Osteocyte (in vitro differentiated cells): ENCODE measurements around the gene KCNN3. TPM values are rescaled to one million over a fixed set of nuclear protein-coding genes. Genes with fewer than 3 reads are reported as not detected.

Experiments
- DNase-seq: peaks from one replicate; pipeline ENCODE4 v3.0.0; 2021; ENCODE audit warnings: mixed read lengths; ENCODE audit not compliant: unreplicated experiment; ENCODE audit errors: extremely low spot score
- H3K27ac Mint-ChIP-seq: one replicate; pipeline ENCODE4 v1.8.0; 2021; ENCODE audit warnings: mild to moderate bottlenecking, mixed read lengths; ENCODE audit not compliant: unreplicated experiment
- H3K27me3 Mint-ChIP-seq: one replicate; pipeline ENCODE4 v1.8.0; 2021; ENCODE audit warnings: mixed read lengths; ENCODE audit not compliant: unreplicated experiment
- H3K36me3 Mint-ChIP-seq: one replicate; pipeline ENCODE4 v1.8.0; 2021; ENCODE audit warnings: mixed read lengths; ENCODE audit not compliant: unreplicated experiment
- H3K4me1 Mint-ChIP-seq: one replicate; pipeline ENCODE4 v1.8.0; 2021; ENCODE audit warnings: mixed read lengths; ENCODE audit not compliant: unreplicated experiment
- H3K4me3 Mint-ChIP-seq: one replicate; pipeline ENCODE4 v1.8.0; 2021; ENCODE audit warnings: mild to moderate bottlenecking, moderate library complexity, mixed read lengths; ENCODE audit not compliant: unreplicated experiment
- H3K9me3 Mint-ChIP-seq: one replicate; pipeline ENCODE4 v1.8.0; 2021; ENCODE audit warnings: mixed read lengths; ENCODE audit not compliant: unreplicated experiment
- total RNA-seq: library from RNA; stranded (reverse); gene quantifications from 2 replicates; pipeline ENCODE4 v1.2.1, GENCODE V29; 2021
- TF ChIP-seq, protein P1 (sequence below): fragments of 200-600 bp; sonication (generic); IDR thresholded peaks from 2 replicates; pipeline ENCODE4 v1.5.0; 2021; ENCODE audit warnings: antibody characterized with exemption, mild to moderate bottlenecking, moderate library complexity

KCNN3 gene
- total RNA-seq, 1 donor from 2014 or later: 0.16 TPM

DNA sequence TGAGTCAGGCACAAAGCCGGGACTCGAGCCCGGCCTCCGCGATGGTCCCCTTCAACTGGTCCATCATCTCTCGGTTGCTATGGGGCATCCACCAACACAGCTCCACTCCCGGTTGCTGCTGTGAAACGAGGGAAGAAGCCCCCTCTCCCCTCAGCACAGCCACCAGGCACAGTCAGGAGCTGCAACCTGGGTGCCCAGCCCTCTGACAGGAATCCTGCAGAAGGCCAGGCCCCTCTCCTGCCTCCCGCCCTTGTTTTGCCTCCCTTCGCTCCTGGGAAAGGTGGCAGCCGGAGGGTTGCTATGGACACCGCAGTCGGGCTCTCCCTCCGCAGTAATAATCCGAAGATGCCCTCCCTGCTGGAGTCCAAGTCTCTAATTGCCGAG is 8.9 kb upstream of the KCNN3 start:
- TF ChIP-seq, protein P1, sequence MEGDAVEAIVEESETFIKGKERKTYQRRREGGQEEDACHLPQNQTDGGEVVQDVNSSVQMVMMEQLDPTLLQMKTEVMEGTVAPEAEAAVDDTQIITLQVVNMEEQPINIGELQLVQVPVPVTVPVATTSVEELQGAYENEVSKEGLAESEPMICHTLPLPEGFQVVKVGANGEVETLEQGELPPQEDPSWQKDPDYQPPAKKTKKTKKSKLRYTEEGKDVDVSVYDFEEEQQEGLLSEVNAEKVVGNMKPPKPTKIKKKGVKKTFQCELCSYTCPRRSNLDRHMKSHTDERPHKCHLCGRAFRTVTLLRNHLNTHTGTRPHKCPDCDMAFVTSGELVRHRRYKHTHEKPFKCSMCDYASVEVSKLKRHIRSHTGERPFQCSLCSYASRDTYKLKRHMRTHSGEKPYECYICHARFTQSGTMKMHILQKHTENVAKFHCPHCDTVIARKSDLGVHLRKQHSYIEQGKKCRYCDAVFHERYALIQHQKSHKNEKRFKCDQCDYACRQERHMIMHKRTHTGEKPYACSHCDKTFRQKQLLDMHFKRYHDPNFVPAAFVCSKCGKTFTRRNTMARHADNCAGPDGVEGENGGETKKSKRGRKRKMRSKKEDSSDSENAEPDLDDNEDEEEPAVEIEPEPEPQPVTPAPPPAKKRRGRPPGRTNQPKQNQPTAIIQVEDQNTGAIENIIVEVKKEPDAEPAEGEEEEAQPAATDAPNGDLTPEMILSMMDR: no peak
- H3K27ac Mint-ChIP-seq: no peak overlapping the region
- DNase-seq: no peak
- H3K9me3 Mint-ChIP-seq: no peaks in the 10 kb centered on the region
- no peaks in the 10 kb centered on the region for H3K4me1 Mint-ChIP-seq
- H3K36me3 Mint-ChIP-seq: no peaks in the 10 kb centered on the region
- H3K27me3 Mint-ChIP-seq: peaks cover 8% of the 10 kb centered on the region
- no peak overlapping the region for H3K4me3 Mint-ChIP-seq

DNA sequence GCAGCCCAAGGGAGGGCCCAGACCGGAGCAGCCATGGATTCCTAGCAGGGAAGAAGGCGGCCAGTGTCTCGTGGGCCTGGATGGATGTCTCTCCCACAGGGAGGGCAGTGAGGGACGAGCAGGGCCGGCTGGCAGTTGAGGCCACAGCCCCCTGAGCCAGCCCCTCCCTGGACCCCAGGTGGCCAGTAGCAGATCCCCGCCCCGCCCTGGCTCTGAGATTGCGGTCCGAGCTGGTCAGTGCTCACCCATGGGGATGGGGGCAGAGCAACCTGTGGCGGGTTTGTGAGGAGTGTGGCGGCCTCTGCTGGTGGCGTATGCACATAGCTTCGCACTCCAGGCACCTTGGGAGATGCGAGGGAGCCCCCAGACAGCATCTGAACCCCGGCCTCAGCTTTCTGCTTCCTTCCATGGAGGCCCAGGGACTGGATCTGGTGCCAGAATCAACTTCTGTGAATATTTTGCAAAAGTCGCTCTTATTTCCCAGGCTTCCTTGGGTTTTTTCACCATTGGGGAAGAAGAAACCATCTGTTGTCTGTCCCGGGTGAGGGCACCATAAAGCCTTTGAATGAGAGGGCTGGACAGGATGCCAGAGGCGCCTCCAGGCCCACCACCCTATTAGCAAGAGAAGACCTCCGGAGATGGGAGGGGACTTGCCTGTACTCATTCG is 8.4 kb upstream of the KCNN3 start:
- H3K27me3 Mint-ChIP-seq: peaks cover 6% of the 10 kb centered on the region
- H3K27ac Mint-ChIP-seq: no peak overlapping the region
- DNase-seq: peak; percentile 92
- no peaks in the 10 kb centered on the region for H3K36me3 Mint-ChIP-seq
- TF ChIP-seq, protein P1: peak; percentile 92
- H3K4me1 Mint-ChIP-seq: no peaks in the 10 kb centered on the region
- no peak overlapping the region for H3K4me3 Mint-ChIP-seq
- H3K9me3 Mint-ChIP-seq: no peaks in the 10 kb centered on the region

DNA sequence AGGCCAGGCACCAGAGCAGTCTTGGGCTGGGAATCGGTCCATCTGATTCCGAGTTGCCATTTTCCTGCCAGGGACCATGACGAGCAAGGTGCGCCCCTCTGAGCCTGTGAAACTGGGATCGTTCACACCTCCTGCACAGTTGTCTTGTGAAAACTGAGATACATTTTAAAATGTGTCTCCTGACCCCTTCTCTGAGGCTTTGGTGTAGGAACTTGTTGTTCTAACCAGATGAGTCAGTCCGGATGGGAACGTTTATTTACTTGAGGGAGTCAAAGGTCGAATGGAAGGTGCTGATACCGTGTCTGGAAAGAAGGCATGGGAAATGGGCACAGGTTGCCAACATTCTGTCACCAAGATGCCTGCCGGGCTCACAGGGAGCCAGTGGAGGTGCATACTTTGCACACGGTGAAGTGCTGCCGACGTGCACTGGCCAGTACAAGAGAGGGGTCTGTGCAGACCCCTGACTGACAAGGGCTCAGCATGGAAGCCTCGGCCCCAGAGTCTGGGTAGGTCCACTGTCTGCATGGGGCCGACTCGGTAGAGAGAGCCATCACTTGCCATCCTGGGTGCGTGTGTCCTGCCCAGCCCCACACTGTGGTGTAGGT is 7.4 kb upstream of the KCNN3 start:
- TF ChIP-seq, protein P1: no peak
- DNase-seq: no peak
- peaks cover 6% of the 10 kb centered on the region for H3K27me3 Mint-ChIP-seq
- H3K4me3 Mint-ChIP-seq: no peak overlapping the region
- no peak overlapping the region for H3K27ac Mint-ChIP-seq
- no peaks in the 10 kb centered on the region for H3K36me3 Mint-ChIP-seq
- H3K9me3 Mint-ChIP-seq: no peaks in the 10 kb centered on the region
- no peaks in the 10 kb centered on the region for H3K4me1 Mint-ChIP-seq

DNA sequence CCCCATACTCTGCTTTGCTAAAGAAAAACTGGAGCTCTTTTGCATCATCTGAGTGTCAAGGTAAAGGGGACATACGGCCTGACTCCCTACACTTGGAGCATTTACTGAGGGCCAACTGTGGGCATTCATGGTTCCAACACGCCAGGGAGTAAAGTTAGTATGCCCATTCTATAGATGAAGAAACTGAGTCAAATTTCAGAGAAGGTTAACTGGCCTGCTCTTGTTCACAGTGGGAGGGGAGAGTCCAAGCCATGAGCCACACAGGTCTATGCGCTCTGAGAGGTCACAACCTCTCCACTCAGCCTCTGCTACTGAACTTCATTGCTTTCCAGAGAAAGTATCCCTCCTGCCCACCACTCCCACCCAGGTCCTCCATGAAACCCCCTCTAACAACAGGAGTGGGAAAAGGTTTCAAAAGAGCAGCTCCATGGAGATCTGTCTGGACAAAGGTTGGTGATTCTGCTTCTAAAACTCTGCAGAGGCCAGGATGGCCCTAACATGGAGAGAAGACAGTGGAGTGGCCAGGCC is 6.8 kb upstream of the KCNN3 start:
- Mint-ChIP-seq H3K9me3 (no peaks in the 10 kb centered on the region), H3K27ac (no peak overlapping the region), H3K4me3 (no peak overlapping the region), H3K27me3 (peaks cover 6% of the 10 kb centered on the region), H3K4me1 (no peaks in the 10 kb centered on the region), H3K36me3 (no peaks in the 10 kb centered on the region)
- no peak for DNase-seq
- TF ChIP-seq, protein P1: no peak

DNA sequence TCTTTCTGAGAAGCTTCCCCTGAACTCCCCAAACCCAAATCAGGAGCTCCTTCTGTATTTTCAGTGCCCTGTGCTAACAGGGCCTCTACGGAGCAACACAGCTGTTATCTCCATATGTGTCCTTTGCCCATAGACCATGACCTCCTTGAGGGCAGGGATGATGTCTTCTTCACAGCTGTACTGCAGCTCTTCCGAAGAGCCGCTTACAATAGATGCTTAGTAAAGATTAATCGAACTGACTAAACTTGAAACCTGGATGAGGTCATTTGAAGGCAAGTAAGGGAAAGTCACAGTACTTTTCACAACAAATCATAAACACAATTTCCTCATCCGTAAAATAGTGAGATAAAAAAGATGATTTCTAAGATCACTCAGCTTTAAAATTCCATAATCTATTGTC is 4.4 kb upstream of the KCNN3 start:
- peaks cover 6% of the 10 kb centered on the region for H3K27me3 Mint-ChIP-seq
- no peak overlapping the region for H3K4me3 Mint-ChIP-seq
- TF ChIP-seq, protein P1: no peak
- H3K27ac Mint-ChIP-seq: no peak overlapping the region
- H3K9me3 Mint-ChIP-seq: no peaks in the 10 kb centered on the region
- H3K36me3 Mint-ChIP-seq: no peaks in the 10 kb centered on the region
- no peak for DNase-seq
- peaks cover 11% of the 10 kb centered on the region for H3K4me1 Mint-ChIP-seq
